Motor neuron (in vitro differentiated cells): ENCODE results near the gene KCNC1. TPM values are rescaled to one million over a fixed set of nuclear protein-coding genes. Genes with fewer than 3 reads are reported as not detected.

Source experiments
- ATAC-seq, 8 experiments: fragments of 200-7000 bp; cut with Tn5 transposase; replicated peaks in 6 of 8; 2 replicates each; pipeline ENCODE4 v1.8.0; 2021; ENCODE audit warnings: mild to moderate bottlenecking in 8 of 8, moderate library complexity in 8 of 8
- H3K27ac ChIP-seq, 2 donors: fragments of 250-450 bp; sonication (Bioruptor Pico); 2 replicates each; pipeline ENCODE4 v1.9.0; 2021; ENCODE audit warnings: antibody characterized with exemption in 2 of 2, mild to moderate bottlenecking in 2 of 2, moderate library complexity in 1 of 2
- H3K4me1 ChIP-seq, 2 donors: fragments of 250-450 bp; sonication (Bioruptor Pico); replicated peaks in 1 of 2; 2 replicates each; pipeline ENCODE4 v1.6.1; 2021; ENCODE audit warnings: antibody characterized with exemption in 2 of 2, mild to moderate bottlenecking in 2 of 2, moderate library complexity in 1 of 2
- H3K4me3 ChIP-seq, 5 donors: fragments of 250-450 bp; sonication (Bioruptor Pico); 2 replicates each; pipeline ENCODE4 v1.9.0; 2021; ENCODE audit warnings: antibody characterized with exemption in 5 of 5, mild to moderate bottlenecking in 5 of 5, moderate library complexity in 4 of 5
- WGBS, 10 experiments: fragments of 450-650 bp; shearing (Covaris generic); methylation state at CpG; one replicate each; pipeline ENCODE4 v1.0.0; 2022; 5-methylcytosine and 5-hydroxymethylcytosine counted together
- in situ Hi-C, 9 experiments: fragments of 400-800 bp; cut with MboI; loops; one replicate each; pipeline ENCODE4 v1.15.0; 2021; ENCODE audit warnings: low sequenced_read_pairs in 9 of 9, low pct_unique_long_range_greater_than_20kb in 2 of 9; ENCODE audit not compliant: unreplicated experiment in 9 of 9
- total RNA-seq, 8 experiments: library from RNA; unstranded; fragments of 300-600 nt; gene quantifications; 2 replicates each; pipeline versions ENCODE4 v1.2.3 to v1.2.4, GENCODE V29; 2022

KCNC1 gene
- total RNA-seq, 8 experiments from 2014 or later, result 1.5 to 12.5 (median 6.2) TPM

GRCh38 chr11:17801166-17801565 lies 66.6 kb downstream of the KCNC1 start:
- 94 to 100% (median 100%) methylated on average over 1 to 4 of the region's 4 CpGs; no CpG with 5 or more reads in 4 of the 10 experiments for WGBS, 10 experiments
- H3K4me1 ChIP-seq, result peaks cover 6 to 13% of the 10 kb centered on the region in 2 donors
- H3K27ac ChIP-seq, result no peak overlapping the region
- in situ Hi-C loops, result no loop called here
- no peak overlapping the region for H3K4me3 ChIP-seq
- no peak for ATAC-seq

- ATAC-seq, result no peak
- in situ Hi-C loops, result no loop called here
- WGBS, 10 experiments, result 50 to 100% (median 82%) methylated on average over 1 to 3 of the region's 4 CpGs; no CpG with 5 or more reads in 3 of the 10 experiments
- H3K4me3 ChIP-seq, result no peak overlapping the region
- no peak overlapping the region for H3K27ac ChIP-seq
- H3K4me1 ChIP-seq, result peaks cover 6 to 25% of the 10 kb centered on the region in 2 donors
These were observed 67.9 kb downstream of the KCNC1 start for GRCh38 chr11:17802491-17802890.

- ATAC-seq, result peak in 4 of 8 experiments; percentile 27 to 63 (median 31)
- WGBS, 10 experiments, result 36 to 68% (median 57%) methylated on average over 3 to 5 of the region's 7 CpGs; no CpG with 5 or more reads in 5 of the 10 experiments
These were observed 69.3 kb downstream of the KCNC1 start for GRCh38 chr11:17803754-17804334.

GRCh38 chr11:17805043-17805442 lies 70.5 kb downstream of the KCNC1 start:
- in situ Hi-C loops, result no loop called here
- Histone ChIP-seq H3K27ac (no peak overlapping the region), H3K4me1 (peaks cover 8 to 28% of the 10 kb centered on the region in 2 donors), H3K4me3 (no peak overlapping the region)
- ATAC-seq, result no peak
- WGBS, 10 experiments, result 67 to 100% (median 100%) methylated on average over 1 to 3 of the region's 4 CpGs; no CpG with 5 or more reads in 3 of the 10 experiments

More at GRCh38 chr11:17803754-17804334, 69.3 kb downstream of the KCNC1 start:
- H3K4me1 ChIP-seq, result peaks cover 6 to 25% of the 10 kb centered on the region in 2 donors
- in situ Hi-C loops, result no loop called here
- H3K27ac ChIP-seq, result no peak overlapping the region
- H3K4me3 ChIP-seq, result no peak overlapping the region

- no peak overlapping the region for H3K4me3 ChIP-seq
- 60 to 100% (median 100%) methylated on average over 1 of the region's 1 CpG; no CpG with 5 or more reads in 1 of the 10 experiments for WGBS, 10 experiments
- H3K27ac ChIP-seq, result no peak overlapping the region
- in situ Hi-C loops, result no loop called here
- peaks cover 16 to 36% of the 10 kb centered on the region in 2 donors for H3K4me1 ChIP-seq
- no peak for ATAC-seq
These were observed 71.3 kb downstream of the KCNC1 start for GRCh38 chr11:17805873-17806272.

GRCh38 chr11:17807034-17807433 lies 72.5 kb downstream of the KCNC1 start:
- Histone ChIP-seq H3K4me3 (no peak overlapping the region), H3K4me1 (peaks cover 23 to 48% of the 10 kb centered on the region in 2 donors), H3K27ac (no peak overlapping the region)
- peak in 5 of 8 experiments; percentile 68 to 89 (median 77) for ATAC-seq
- 8 to 60% (median 35%) methylated on average over 1 to 3 of the region's 4 CpGs; no CpG with 5 or more reads in 4 of the 10 experiments for WGBS, 10 experiments
- in situ Hi-C loops, result no loop called here

GRCh38 chr11:17810041-17810440 lies 75.5 kb downstream of the KCNC1 start:
- H3K4me3 ChIP-seq, result no peak overlapping the region
- H3K27ac ChIP-seq, result no peak overlapping the region
- no peak for ATAC-seq
- H3K4me1 ChIP-seq, result peaks cover 25 to 44% of the 10 kb centered on the region in 2 donors
- 100% methylated on average over 1 of the region's 1 CpG; no CpG with 5 or more reads in 9 of the 10 experiments for WGBS, 10 experiments
- in situ Hi-C loops, result no loop called here

GRCh38 chr11:17810746-17811145 lies 76.2 kb downstream of the KCNC1 start:
- WGBS, 10 experiments, result 0 to 100% (median 20%) methylated on average over 1 to 3 of the region's 3 CpGs; no CpG with 5 or more reads in 3 of the 10 experiments
- in situ Hi-C loops, result no loop called here
- Histone ChIP-seq H3K4me3 (no peak overlapping the region), H3K27ac (peak overlapping the region in 1 of 2 donors; percentile 16), H3K4me1 (peaks cover 25 to 44% of the 10 kb centered on the region in 2 donors)
- ATAC-seq, result peak in 7 of 8 experiments; percentile 62 to 85 (median 78)

GRCh38 chr11:17811352-17811751 lies 76.8 kb downstream of the KCNC1 start:
- WGBS, 10 experiments, result 53 to 97% (median 90%) methylated on average over 4 to 7 of the region's 7 CpGs; no CpG with 5 or more reads in 4 of the 10 experiments
- Histone ChIP-seq H3K4me1 (peaks cover 25 to 43% of the 10 kb centered on the region in 2 donors), H3K4me3 (no peak overlapping the region), H3K27ac (no peak overlapping the region)
- ATAC-seq, result no peak
- in situ Hi-C loops, result no loop called here

GRCh38 chr11:17812091-17812864 lies 77.7 kb downstream of the KCNC1 start:
- peak; percentile 41 to 73 (median 55) for ATAC-seq
- no peak overlapping the region for H3K27ac ChIP-seq
- 20 to 33% methylated on average over 1 to 2 of the region's 2 CpGs; no CpG with 5 or more reads in 8 of the 10 experiments for WGBS, 10 experiments
- no peak overlapping the region for H3K4me3 ChIP-seq
- H3K4me1 ChIP-seq, result peaks cover 25 to 34% of the 10 kb centered on the region in 2 donors
- in situ Hi-C loops, result no loop called here

GRCh38 chr11:17812865-17813187 lies 78.2 kb downstream of the KCNC1 start:
- Histone ChIP-seq H3K27ac (no peak overlapping the region), H3K4me1 (peaks cover 25 to 33% of the 10 kb centered on the region in 2 donors), H3K4me3 (no peak overlapping the region)
- no peak for ATAC-seq
- WGBS, 10 experiments, result 79 to 100% (median 96%) methylated on average over 1 to 4 of the region's 4 CpGs; no CpG with 5 or more reads in 2 of the 10 experiments
- in situ Hi-C loops, result no loop called here

- Histone ChIP-seq H3K4me1 (peaks cover 25 to 33% of the 10 kb centered on the region in 2 donors), H3K27ac (no peak overlapping the region), H3K4me3 (no peak overlapping the region)
- WGBS, 10 experiments, result 80 to 100% (median 100%) methylated on average over 1 to 2 of the region's 2 CpGs; no CpG with 5 or more reads in 3 of the 10 experiments
- ATAC-seq, result no peak
- in situ Hi-C loops, result no loop called here
These were observed 78.9 kb downstream of the KCNC1 start for GRCh38 chr11:17813391-17814059.

- in situ Hi-C loops, result no loop called here
- Histone ChIP-seq H3K4me3 (no peak overlapping the region), H3K4me1 (peaks cover 25 to 33% of the 10 kb centered on the region in 2 donors), H3K27ac (no peak overlapping the region)
- ATAC-seq, result no peak
- 83 to 100% (median 100%) methylated on average over 1 of the region's 1 CpG; no CpG with 5 or more reads in 7 of the 10 experiments for WGBS, 10 experiments
These were observed 80.0 kb downstream of the KCNC1 start for GRCh38 chr11:17814546-17814945.
